HG02970 (cell line): ENCODE measurements around the gene KERA.

Source experiments
- ATAC-seq: cut with Tn5 transposase; IDR thresholded peaks from one replicate; pipeline ENCODE4 v1.9.1; 2021; ENCODE audit warnings: mild to moderate bottlenecking, moderate library complexity, moderate number of reproducible peaks; ENCODE audit not compliant: unreplicated experiment, low FRiP score

The KERA gene

GRCh38 chr12:91017511-91018263 lies 40.1 kb downstream of the KERA start:
- no peak for ATAC-seq

GRCh38 chr12:91017043-91017442 lies 40.8 kb downstream of the KERA start:
- ATAC-seq: no peak

GRCh38 chr12:91009319-91009950 lies 48.4 kb downstream of the KERA start:
- peak; percentile 88 for ATAC-seq

- peak; percentile 61 for ATAC-seq
Observed at GRCh38 chr12:91007531-91008290, 50.1 kb downstream of the KERA start.

- ATAC-seq: no peak
Observed at GRCh38 chr12:91004872-91005271, 53.0 kb downstream of the KERA start, which contains the start of gene EPYC. TSS of gene EPYC (minus strand) at chr12:91004972. CDS start at chr12:91002565, 2,407 bp downstream.

GRCh38 chr12:91003737-91004136 lies 54.1 kb downstream of the KERA start:
- no peak for ATAC-seq

GRCh38 chr12:91001306-91001705 lies 56.5 kb downstream of the KERA start:
- no peak for ATAC-seq
